Right lobe of liver (tissue), 6 donors: ENCODE results near the gene LMO3. TPM values are rescaled to one million over a fixed set of nuclear protein-coding genes. Genes with fewer than 3 reads are reported as not detected.

Source experiments
- ATAC-seq, 4 donors: fragments of 200-7000 bp; cut with Tn5 transposase; one replicate each; pipeline ENCODE4 v1.9.1; 2020; ENCODE audit warnings: mild to moderate bottlenecking in 4 of 4, moderate library complexity in 4 of 4
- DNase-seq, 3 donors: peaks; one replicate each; pipeline ENCODE4 v3.0.0-alpha.2; 2020
- H3K27ac ChIP-seq, 3 donors: fragments of 200-600 bp; one replicate each; pipeline ENCODE4 v1.8.0; 2022
- H3K27me3 ChIP-seq, 2 donors: fragments of 200-600 bp; one replicate each; pipeline ENCODE4 v1.8.0; 2022
- H3K36me3 ChIP-seq, 4 donors: fragments of 200-600 bp; sonication (generic) in 1 of 4; one replicate each; pipeline versions ENCODE4 v1.5.1 to v1.8.0; 2017 to 2022; ENCODE audit warnings: control low read depth in 1 of 4
- H3K4me1 ChIP-seq, 4 donors: fragments of 200-600 bp; sonication (generic) in 1 of 4; one replicate each; pipeline versions ENCODE4 v1.5.1 to v1.8.0; 2017 to 2022; ENCODE audit warnings: control low read depth in 1 of 4
- H3K4me3 ChIP-seq, 3 donors: fragments of 200-600 bp; one replicate each; pipeline ENCODE4 v1.8.0; 2022
- H3K9me3 ChIP-seq, 4 donors: fragments of 200-600 bp; sonication (generic) in 1 of 4; one replicate each; pipeline versions ENCODE4 v1.5.1 to v1.8.0; 2017 to 2022; ENCODE audit warnings: control low read depth in 1 of 4
- CTCF ChIP-seq, 4 donors: fragments of 200-600 bp in 3 of 4; fragments of 450-650 bp in 1 of 4; IDR thresholded peaks; one replicate each; pipeline versions ENCODE4 v1.5.1 to v1.8.0; 2016 to 2022; ENCODE audit warnings: antibody characterized with exemption in 4 of 4, mild to moderate bottlenecking in 2 of 4
- POLR2A ChIP-seq: fragments of 450-650 bp; IDR thresholded peaks from one replicate; pipeline ENCODE4 v1.6.1; 2017; ENCODE audit warnings: antibody characterized with exemption, mild to moderate bottlenecking
- WGBS: methylation state at CpG from one replicate; pipeline ENCODE4 v1.1.6; 2018; ENCODE audit warnings: low coverage, low lambda C conversion rate; ENCODE audit not compliant: insufficient coverage; ENCODE audit errors: missing lambda C conversion rate; 5-methylcytosine and 5-hydroxymethylcytosine counted together
- intact Hi-C, 2 donors: fragments of 100-400 bp; cut with DNase I; formaldehyde crosslinking; loops; one replicate each; pipeline versions ENCODE4 v1.11.2 to v1.14.1; 2022
- total RNA-seq, 6 experiments: library from RNA; depleted of rRNA in 2 of 6; stranded (reverse); fragments of >200 nt in 2 of 6; fragmentation: NEBNext Ultra II Directional in 3 of 6; extraction: Animal tissue kit (Norgen Biotek cat#: 25700) in 3 of 6; gene quantifications; one replicate each; pipeline versions ENCODE4 v1.1.0 to v1.2.4, GENCODE V29; 2016 to 2023
- donor health status: DM: no; HTN: yes; CAD: no.
- donor health status: DM: no; HTN: no; CAD: no.
- donor health status: DM: no; HTN: no; CAD: no.
- donor health status: DM: no; HTN: yes; CAD: no.
- donor health status: DM: no; HTN: yes; CAD: no.

The LMO3 gene
- total RNA-seq, 6 experiments from 2014 or later, result 1.3 TPM; not detected in 5

- no peak for TF ChIP-seq CTCF (IDR thresholded peaks at IDR 0.05)
- TF ChIP-seq POLR2A, result no peak
- intact Hi-C loops, result no loop called here
- Histone ChIP-seq H3K36me3 (no peaks in the 10 kb centered on the region), H3K4me3 (no peak overlapping the region), H3K27me3 (no peaks in the 10 kb centered on the region), H3K9me3 (no peaks in the 10 kb centered on the region), H3K4me1 (no peaks in the 10 kb centered on the region), H3K27ac (no peak overlapping the region)
- ATAC-seq (no peak), DNase-seq (no peak)
- 81% methylated on average over 6 of the region's 6 CpGs for WGBS
Observed at GRCh38 chr12:16599081-16599480, 6.9 kb downstream of the LMO3 start.

GRCh38 chr12:16594797-16595196 is 11.2 kb downstream of the LMO3 start:
- ATAC-seq (no peak), DNase-seq (no peak)
- no peak overlapping the region for H3K4me3 ChIP-seq
- H3K27me3 ChIP-seq, result no peaks in the 10 kb centered on the region
- TF ChIP-seq CTCF (IDR thresholded peaks at IDR 0.05) (no peak), POLR2A (no peak)
- intact Hi-C loops, result no loop called here
- H3K9me3 ChIP-seq, result no peaks in the 10 kb centered on the region
- H3K27ac ChIP-seq, result no peak overlapping the region
- no peaks in the 10 kb centered on the region for H3K4me1 ChIP-seq
- no peaks in the 10 kb centered on the region for H3K36me3 ChIP-seq

GRCh38 chr12:16593546-16593945 is 12.4 kb downstream of the LMO3 start:
- Histone ChIP-seq H3K4me3 (no peak overlapping the region), H3K4me1 (no peaks in the 10 kb centered on the region), H3K36me3 (no peaks in the 10 kb centered on the region), H3K27me3 (no peaks in the 10 kb centered on the region), H3K27ac (no peak overlapping the region), H3K9me3 (no peaks in the 10 kb centered on the region)
- 13% methylated on average over 2 of the region's 2 CpGs for WGBS
- DNase-seq (no peak), ATAC-seq (no peak)
- intact Hi-C loops, result no loop called here
- no peak for TF ChIP-seq CTCF (IDR thresholded peaks at IDR 0.05)
- TF ChIP-seq POLR2A, result no peak

GRCh38 chr12:16590645-16591044 is 15.3 kb downstream of the LMO3 start:
- ATAC-seq (no peak), DNase-seq (no peak)
- TF ChIP-seq CTCF (IDR thresholded peaks at IDR 0.05), result no peak
- TF ChIP-seq POLR2A, result no peak
- Histone ChIP-seq H3K36me3 (no peaks in the 10 kb centered on the region), H3K4me3 (no peak overlapping the region), H3K4me1 (no peaks in the 10 kb centered on the region), H3K27me3 (no peaks in the 10 kb centered on the region), H3K9me3 (no peaks in the 10 kb centered on the region), H3K27ac (no peak overlapping the region)
- 81% methylated on average over 3 of the region's 3 CpGs for WGBS
- intact Hi-C loops, result no loop called here

- DNase-seq (no peak), ATAC-seq (no peak)
- H3K27ac ChIP-seq, result no peak overlapping the region
- no peaks in the 10 kb centered on the region for H3K27me3 ChIP-seq
- no peak overlapping the region for H3K4me3 ChIP-seq
- TF ChIP-seq CTCF (IDR thresholded peaks at IDR 0.05), result no peak
- TF ChIP-seq POLR2A, result no peak
- H3K9me3 ChIP-seq, result no peaks in the 10 kb centered on the region
- no peaks in the 10 kb centered on the region for H3K36me3 ChIP-seq
- no peaks in the 10 kb centered on the region for H3K4me1 ChIP-seq
- intact Hi-C loops, result no loop called here
- WGBS, result 82% methylated on average over 5 of the region's 6 CpGs
Observed at GRCh38 chr12:16588812-16589211, 17.1 kb downstream of the LMO3 start.
